Dedifferentiated amniotic fluid mesenchymal stem cell (primary cell): ENCODE results near the gene TSTD1.
A peak's percentile ranks its signal among the peaks of the same experiment; 100 is the strongest.
"Not testable (repeated sequence)": the region's sequence is repeated elsewhere in the genome, so short reads cannot be mapped to it uniquely, and the experiment has no call there.

ENCODE experiments used
- DNase-seq: peaks from one replicate; pipeline ENCODE4 v3.0.0-alpha.2; 2016; ENCODE audit errors: extremely low spot score

TSTD1 gene

GRCh38 chr1:161008869-161009510 is 29.8 kb downstream of the TSTD1 start:
- peak; percentile 43 for DNase-seq

- DNase-seq = no peak
Observed at GRCh38 chr1:161007369-161007768, 31.4 kb downstream of the TSTD1 start.

- no peak for DNase-seq
Observed at GRCh38 chr1:161006563-161006962, 32.2 kb downstream of the TSTD1 start.

GRCh38 chr1:161001525-161001924 is 37.2 kb downstream of the TSTD1 start:
- DNase-seq = peak; percentile 34

- no peak for DNase-seq
Observed at GRCh38 chr1:161000736-161001480, 37.9 kb downstream of the TSTD1 start.

- DNase-seq = no peak
Observed at GRCh38 chr1:160999376-160999775, 39.4 kb downstream of the TSTD1 start.

- peak; percentile 69 for DNase-seq
Observed at GRCh38 chr1:160997323-160998038, 41.3 kb downstream of the TSTD1 start.

- DNase-seq = no peak
Observed at GRCh38 chr1:160996178-160996577, 42.6 kb downstream of the TSTD1 start.

- DNase-seq = peak; percentile 86
Observed at GRCh38 chr1:160993544-160994193, 45.1 kb downstream of the TSTD1 start.

GRCh38 chr1:160992036-160992435 is 46.7 kb downstream of the TSTD1 start:
- DNase-seq = not testable (repeated sequence)
